HT1080 (cell line): ENCODE data around the gene TMEM154. TPM values are rescaled to one million over a fixed set of nuclear protein-coding genes. Genes with fewer than 3 reads are reported as not detected.

Source experiments
- total RNA-seq: library from RNA; depleted of rRNA; stranded (reverse); fragments of >200 nt; shearing (Covaris generic); gene quantifications from 2 replicates; pipeline ENCODE4 v1.2.3, GENCODE V29; 2014; rRNA removed

TMEM154 gene
- total RNA-seq, 1 experiment from 2014 or later, result 16.3 TPM

Other genes starting within 250 kb of the TMEM154 start
- 15.0 and 17.4 TPM in 2 replicates for gene FBXW7, start 143.9 kb downstream of the TMEM154 start, total RNA-seq
- 0.03 and 0.35 TPM in 2 replicates for gene TIGD4, start 99.7 kb upstream of the TMEM154 start, total RNA-seq
- 39.7 and 44.0 TPM in 2 replicates for gene ARFIP1, start 100.0 kb upstream of the TMEM154 start, total RNA-seq